Neural cell (in vitro differentiated cells): ENCODE measurements around the gene LRIG1. TPM values are rescaled to one million over a fixed set of nuclear protein-coding genes. Genes with fewer than 3 reads are reported as not detected.

Experiments used
- H2AFZ ChIP-seq: fragments of 200-600, 300-800 bp; sonication (generic), shearing (Covaris generic); 2 replicates; pipeline ENCODE4 v1.6.0; 2014; ENCODE audit warnings: low read depth, mild to moderate bottlenecking, antibody characterized with exemption, low read length, moderate library complexity
- H3F3A ChIP-seq: fragments of 200-600 bp; shearing (Covaris generic); 2 replicates; pipeline ENCODE4 v1.6.1; 2016; ENCODE audit warnings: mild to moderate bottlenecking, moderate library complexity, mixed read lengths, antibody characterized with exemption, low read length; ENCODE audit not compliant: insufficient read depth, poor library complexity, severe bottlenecking
- H3K27ac ChIP-seq: fragments of 200-600, 300-800 bp; sonication (generic), shearing (Covaris generic); 2 replicates; pipeline ENCODE4 v1.5.1; 2014; ENCODE audit warnings: mild to moderate bottlenecking, low read length, moderate library complexity
- H3K27me3 ChIP-seq: fragments of 300-800, 200-600 bp; sonication (generic), shearing (Covaris generic); 2 replicates; pipeline ENCODE4 v1.6.0; 2014; ENCODE audit warnings: mild to moderate bottlenecking, low read depth, low read length, moderate library complexity; ENCODE audit not compliant: insufficient read depth
- H3K36me3 ChIP-seq: fragments of 300-800, 200-600 bp; sonication (generic), shearing (Covaris generic); 2 replicates; pipeline ENCODE4 v1.5.1; 2014; ENCODE audit warnings: mild to moderate bottlenecking, antibody characterized with exemption, low read length, moderate library complexity; ENCODE audit not compliant: insufficient read depth
- H3K4me2 ChIP-seq: fragments of 300-800, 200-600 bp; sonication (generic), shearing (Covaris generic); 2 replicates; pipeline ENCODE4 v1.6.0; 2014; ENCODE audit warnings: mild to moderate bottlenecking, low read length
- H3K4me3 ChIP-seq: fragments of 300-800, 200-600 bp; sonication (generic), shearing (Covaris generic); 2 replicates; pipeline ENCODE4 v1.5.1; 2014; ENCODE audit warnings: mild to moderate bottlenecking, low read length, moderate library complexity
- H3K79me2 ChIP-seq: fragments of 200-600 bp; shearing (Covaris generic); replicated peaks from 2 replicates; pipeline ENCODE4 v1.6.0; 2014; ENCODE audit warnings: mild to moderate bottlenecking, low read length, moderate library complexity; ENCODE audit not compliant: insufficient read depth
- H3K9ac ChIP-seq: fragments of 300-800, 200-600 bp; sonication (generic), shearing (Covaris generic); 2 replicates; pipeline ENCODE4 v1.6.1; 2016; ENCODE audit warnings: mild to moderate bottlenecking, low read length, mixed read lengths
- H3K9me2 ChIP-seq: fragments of 200-600 bp; shearing (Covaris generic); 2 replicates; pipeline ENCODE4 v1.6.1; 2016; ENCODE audit warnings: mild to moderate bottlenecking, low read length, mixed read lengths; ENCODE audit not compliant: insufficient read depth
- H3K9me3 ChIP-seq: fragments of 200-600, 300-800 bp; sonication (generic), shearing (Covaris generic); 2 replicates; pipeline ENCODE4 v1.6.1; 2016; ENCODE audit warnings: mild to moderate bottlenecking, mixed run types, low read length, moderate library complexity, mixed read lengths
- H4K20me1 ChIP-seq: fragments of 200-600 bp; shearing (Covaris generic); 2 replicates; pipeline ENCODE4 v1.6.1; 2016; ENCODE audit warnings: mild to moderate bottlenecking, mixed run types; ENCODE audit not compliant: insufficient read depth
- CTCF ChIP-seq: fragments of 450-650 bp; IDR thresholded peaks from 2 replicates; pipeline ENCODE4 v1.5.1; 2014; ENCODE audit warnings: antibody characterized with exemption, mild to moderate bottlenecking, moderate library complexity; ENCODE audit not compliant: poor library complexity, severe bottlenecking
- EP300 ChIP-seq: fragments of 450-650 bp; conservative IDR thresholded peaks from 2 replicates; pipeline ENCODE4 v1.6.1; 2014; ENCODE audit warnings: antibody characterized with exemption, mild to moderate bottlenecking, moderate library complexity; ENCODE audit not compliant: poor library complexity, severe bottlenecking
- EZH2 ChIP-seq: fragments of 200-600, 300-800 bp; shearing (Covaris generic), sonication (generic); IDR thresholded peaks from 2 replicates; pipeline ENCODE4 v1.6.1; 2014; ENCODE audit warnings: antibody characterized with exemption, low read length, borderline replicate concordance, mild to moderate bottlenecking; ENCODE audit not compliant: insufficient read depth, poor library complexity, severe bottlenecking
- MXI1 ChIP-seq: fragments of 450-650 bp; conservative IDR thresholded peaks from 2 replicates; pipeline ENCODE4 v1.6.1; 2014; ENCODE audit warnings: antibody characterized with exemption, mild to moderate bottlenecking; ENCODE audit not compliant: poor library complexity, severe bottlenecking
- POLR2AphosphoS5 ChIP-seq: IDR thresholded peaks from 2 replicates; pipeline ENCODE4 v1.6.1; 2012
- RAD21 ChIP-seq: fragments of 450-650 bp; conservative IDR thresholded peaks from 2 replicates; pipeline ENCODE4 v1.6.1; 2014; ENCODE audit warnings: antibody characterized with exemption, mild to moderate bottlenecking, moderate library complexity
- REST ChIP-seq: IDR thresholded peaks from 2 replicates; pipeline ENCODE4 v1.6.1; 2012; ENCODE audit warnings: borderline replicate concordance
- SMC3 ChIP-seq: fragments of 450-650 bp; conservative IDR thresholded peaks from 2 replicates; pipeline ENCODE4 v1.6.1; 2014; ENCODE audit warnings: antibody characterized with exemption, mild to moderate bottlenecking, moderate library complexity; ENCODE audit not compliant: poor library complexity
- TAF1 ChIP-seq: IDR thresholded peaks from 2 replicates; pipeline ENCODE4 v1.6.1; 2012; ENCODE audit warnings: low read depth
- polyA plus RNA-seq: library from polyadenylated mRNA; depleted of rRNA; stranded (reverse); fragments of >200 nt; gene quantifications from 2 replicates; pipeline ENCODE4 v1.2.3, GENCODE V29; 2014

The LRIG1 gene
- polyA plus RNA-seq, 1 donor from 2014 or later: 7.1 TPM

DNA sequence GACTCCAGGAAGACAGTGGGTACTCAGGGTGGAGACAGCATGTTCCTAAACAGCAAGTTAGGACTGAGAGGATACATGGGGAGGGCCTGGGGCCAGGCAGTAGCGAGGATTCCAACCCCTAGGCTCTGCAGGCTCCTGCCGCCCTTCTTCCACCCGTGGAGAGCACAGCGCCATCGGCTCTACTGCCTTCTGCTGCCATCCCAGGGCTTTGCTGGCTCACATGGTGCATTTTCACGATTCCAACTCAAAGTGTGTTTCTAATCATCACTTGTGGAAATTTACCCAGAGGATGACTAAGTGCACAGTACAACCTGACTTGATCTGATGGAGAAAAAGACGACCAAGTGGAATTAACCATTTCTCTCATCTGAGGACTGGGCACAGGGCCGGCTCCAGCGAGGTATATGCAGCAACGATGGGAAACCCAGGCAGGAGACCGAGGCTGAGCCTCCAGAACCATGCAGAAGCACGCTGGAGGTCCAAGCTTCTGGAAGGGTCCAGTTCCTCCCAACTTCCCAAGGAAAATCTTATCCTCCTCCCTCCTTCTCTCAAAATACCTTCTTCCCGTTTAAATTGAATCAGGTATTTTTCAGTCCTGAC lies 104.6 kb downstream of the LRIG1 start:
- Histone ChIP-seq H3K4me3 (no peak overlapping the region), H3K36me3 (no peaks in the 10 kb centered on the region), H3K9me2 (no peaks in the 10 kb centered on the region), H2AFZ (no peak overlapping the region), H3K27me3 (no peaks in the 10 kb centered on the region), H3K4me2 (no peak overlapping the region), H3F3A (no peaks in the 10 kb centered on the region), H4K20me1 (no peaks in the 10 kb centered on the region), H3K9me3 (no peaks in the 10 kb centered on the region), H3K79me2 (no peaks in the 10 kb centered on the region), H3K9ac (no peak overlapping the region), H3K27ac (no peak overlapping the region)
- TF ChIP-seq SMC3 (no peak), REST (no peak), RAD21 (no peak), CTCF (no peak), MXI1 (no peak), EP300 (no peak), POLR2AphosphoS5 (no peak), EZH2 (no peak)

GRCh38 chr3:66395635-66396034 lies 105.2 kb downstream of the LRIG1 start:
- H3K79me2 ChIP-seq: no peaks in the 10 kb centered on the region
- H3K27ac ChIP-seq: no peak overlapping the region
- no peaks in the 10 kb centered on the region for H3K9me3 ChIP-seq

More at GRCh38 chr3:66395635-66396034, 105.2 kb downstream of the LRIG1 start:
- H3F3A ChIP-seq: no peaks in the 10 kb centered on the region
- TF ChIP-seq TAF1: no peak
- no peak for TF ChIP-seq EZH2
- no peak for TF ChIP-seq REST
- no peak for TF ChIP-seq CTCF
- TF ChIP-seq SMC3: no peak
- no peak for TF ChIP-seq RAD21
- no peak for TF ChIP-seq EP300
- no peak for TF ChIP-seq POLR2AphosphoS5
- TF ChIP-seq MXI1: no peak
- H3K9ac ChIP-seq: no peak overlapping the region
- H4K20me1 ChIP-seq: no peaks in the 10 kb centered on the region
- H3K4me2 ChIP-seq: no peak overlapping the region
- no peak overlapping the region for H3K4me3 ChIP-seq
- no peaks in the 10 kb centered on the region for H3K36me3 ChIP-seq
- no peak overlapping the region for H2AFZ ChIP-seq
- H3K27me3 ChIP-seq: no peaks in the 10 kb centered on the region
- H3K9me2 ChIP-seq: no peaks in the 10 kb centered on the region
